ENCODE measurements around the gene TMEM94. TPM values are rescaled to one million over a fixed set of nuclear protein-coding genes. Genes with fewer than 3 reads are reported as not detected.

TMEM94 gene
- 43.5 and 55.6 TPM in 2 replicates for total RNA-seq (2014; rRNA removed; shearing (Covaris generic))

DNA sequence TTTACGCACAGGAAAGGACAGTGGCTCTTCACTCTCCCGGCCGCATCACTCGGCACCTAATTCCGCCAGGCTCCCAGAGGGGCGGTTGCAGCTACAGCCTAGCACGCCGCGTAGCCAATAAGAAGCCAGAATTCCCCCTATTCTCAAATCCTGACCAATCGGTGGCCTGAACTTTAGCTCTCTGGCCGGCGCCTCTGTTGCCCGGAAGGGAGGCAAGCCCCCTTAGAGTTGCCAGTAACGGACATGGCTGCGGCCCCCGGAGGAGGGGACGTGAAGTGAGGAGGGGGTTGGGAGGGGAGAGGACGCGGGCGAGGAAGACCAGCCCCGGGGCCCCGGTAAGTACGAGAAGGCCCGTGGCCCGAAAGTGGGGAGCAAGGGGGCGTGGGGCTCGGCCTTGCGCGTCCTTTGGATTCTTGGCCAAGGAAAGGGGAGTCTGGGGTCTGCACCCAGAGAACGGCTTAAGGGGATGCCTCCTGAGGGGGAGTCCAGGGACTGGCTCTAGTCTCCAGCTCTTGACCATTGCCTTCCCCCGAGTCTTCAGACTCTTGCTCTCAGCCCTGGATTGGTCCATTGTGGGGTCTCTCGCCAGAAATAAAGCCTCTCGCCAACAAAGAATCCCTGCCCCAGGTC is at the start of gene TMEM94:
TMEM94 (plus strand) TSS at position 219 of the 630 bp plus-strand sequence. CDS start 15,271 bp downstream, outside the sequence.
- Histone ChIP-seq H3K9me3 (replicated peaks) (no peaks in the 10 kb centered on the region), H3K4me3 (peak within 1 kb of the TSS; percentile 86), H3K36me3 (no peaks in the 10 kb centered on the region), H3K27ac (peak within 1 kb of the TSS; percentile 79), H3K27me3 (no peaks in the 10 kb centered on the region), H3K4me1 (no peaks in the 10 kb centered on the region)
- peak; percentile 99 to 100 for DNase-seq

DNA sequence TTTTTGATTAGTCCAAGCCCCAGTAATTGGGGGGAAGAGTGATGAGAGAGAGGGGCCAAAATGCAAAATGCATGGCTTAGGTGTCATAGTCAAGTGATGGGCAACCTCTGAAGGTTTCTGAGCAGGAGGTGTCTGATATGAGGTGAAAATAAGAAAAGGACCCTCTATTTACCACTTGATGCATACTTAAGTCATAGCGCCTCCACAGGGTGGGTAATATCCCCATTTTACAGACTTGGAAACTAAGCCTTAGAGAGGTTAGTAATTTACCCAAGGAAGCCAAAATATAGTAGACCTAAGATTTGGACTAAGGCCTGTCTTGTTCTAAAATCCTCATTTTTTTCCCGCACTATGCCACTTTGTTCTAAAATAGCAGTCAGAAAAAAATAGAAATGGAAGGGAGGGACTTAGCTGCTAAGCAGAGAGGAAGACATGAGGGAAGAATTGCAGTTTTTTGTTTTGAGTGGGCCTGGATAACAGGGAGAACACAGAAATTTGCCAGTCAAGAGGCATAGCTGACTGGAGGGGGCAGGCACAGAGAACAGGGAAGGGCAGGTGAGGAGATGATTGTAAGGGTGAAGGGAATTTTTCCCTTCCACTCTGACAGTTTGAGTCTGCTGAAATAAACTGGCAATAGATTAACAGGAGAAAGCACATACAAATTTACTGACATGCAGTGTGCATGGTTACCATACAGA is 48.6 kb upstream of the TMEM94 start:
- no peak for DNase-seq
- H3K4me3 ChIP-seq = no peak overlapping the region

GRCh38 chr17:75410141-75410540 is 46.3 kb upstream of the TMEM94 start:
- DNase-seq = no peak
- no peaks in the 10 kb centered on the region for H3K9me3 ChIP-seq (replicated peaks)
- H3K4me3 ChIP-seq = no peak overlapping the region
- H3K27me3 ChIP-seq = no peaks in the 10 kb centered on the region
- no peaks in the 10 kb centered on the region for H3K4me1 ChIP-seq
- no peak overlapping the region for H3K27ac ChIP-seq
- H3K36me3 ChIP-seq = no peaks in the 10 kb centered on the region

More for the DNA sequence above, 48.6 kb upstream of the TMEM94 start:
- Histone ChIP-seq H3K36me3 (no peaks in the 10 kb centered on the region), H3K4me1 (peaks cover 10% of the 10 kb centered on the region; the same call in 1 of the 2 replicates), H3K9me3 (replicated peaks) (no peaks in the 10 kb centered on the region), H3K27me3 (no peaks in the 10 kb centered on the region), H3K27ac (no peak overlapping the region)

- Histone ChIP-seq H3K4me3 (no peak overlapping the region), H3K27ac (no peak overlapping the region), H3K36me3 (no peaks in the 10 kb centered on the region), H3K27me3 (no peaks in the 10 kb centered on the region), H3K9me3 (replicated peaks) (no peaks in the 10 kb centered on the region), H3K4me1 (no peaks in the 10 kb centered on the region)
- DNase-seq = no peak
Measured at GRCh38 chr17:75411328-75412067, 44.9 kb upstream of the TMEM94 start.

DNA sequence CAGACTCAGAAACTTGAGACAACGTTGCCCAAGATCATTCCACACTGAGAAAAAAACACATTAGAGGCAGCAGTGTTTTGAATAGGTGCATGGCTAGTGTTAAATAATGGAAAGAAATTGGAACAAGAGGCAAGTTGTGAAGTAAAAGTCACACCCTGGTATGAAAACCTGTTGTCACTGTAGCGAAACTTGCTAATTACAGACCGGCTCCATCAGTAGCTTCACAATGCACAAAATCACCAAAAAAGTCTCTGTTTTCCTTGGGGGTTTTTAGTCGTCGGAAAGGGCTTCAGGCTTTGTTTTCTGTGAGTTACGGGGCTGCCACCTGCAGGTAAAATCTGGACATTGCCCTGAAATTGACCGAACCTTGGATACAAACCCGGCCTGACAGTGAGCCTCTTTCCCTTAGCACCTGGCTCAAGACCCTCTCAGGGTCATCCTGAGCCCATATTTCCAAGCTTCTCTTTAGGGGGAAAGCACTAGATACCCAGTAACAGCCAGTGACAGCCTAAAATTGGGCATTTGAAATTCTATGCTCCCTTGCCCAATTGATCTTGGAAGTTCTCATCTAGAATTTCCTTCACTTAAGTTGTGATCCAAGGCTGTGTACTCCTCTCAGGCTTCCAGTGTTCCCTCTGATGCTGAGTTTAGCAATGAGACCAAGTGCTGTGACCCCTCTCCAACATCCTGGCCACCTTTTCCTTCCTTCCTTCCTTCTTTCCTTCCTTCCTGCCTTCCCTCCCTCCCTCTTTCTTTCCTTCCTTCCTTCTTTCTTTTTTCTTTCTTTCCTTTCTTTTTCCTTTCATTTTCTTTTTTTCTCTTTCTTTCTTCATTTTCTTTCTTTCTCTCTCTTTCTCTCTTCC is 43.7 kb upstream of the TMEM94 start:
- Histone ChIP-seq H3K27ac (no peak overlapping the region), H3K27me3 (no peaks in the 10 kb centered on the region), H3K9me3 (replicated peaks) (no peaks in the 10 kb centered on the region), H3K36me3 (no peaks in the 10 kb centered on the region), H3K4me1 (no peaks in the 10 kb centered on the region), H3K4me3 (no peak overlapping the region)
- DNase-seq = peak; percentile 71 to 91

DNA sequence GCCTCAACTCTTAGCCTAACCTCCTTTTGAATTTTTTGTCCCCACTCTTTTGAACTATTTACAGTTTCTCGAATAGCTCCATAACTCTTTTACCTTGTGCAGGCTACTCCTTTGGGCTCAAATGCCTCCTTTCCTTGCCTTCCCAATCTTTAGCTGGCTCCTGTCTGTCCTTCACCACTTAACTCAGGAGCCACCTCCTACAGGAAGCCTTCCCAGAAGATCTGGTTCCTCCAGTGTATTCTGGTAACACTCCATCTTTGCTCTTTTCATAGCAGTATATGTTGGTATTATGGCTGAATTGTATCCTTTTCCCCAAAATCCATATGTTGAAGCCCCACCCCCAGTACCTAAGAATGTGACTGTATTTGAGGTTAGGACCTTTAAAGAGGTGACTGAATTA is 41.9 kb upstream of the TMEM94 start:
- Histone ChIP-seq H3K36me3 (no peaks in the 10 kb centered on the region), H3K27me3 (no peaks in the 10 kb centered on the region), H3K4me1 (no peaks in the 10 kb centered on the region), H3K9me3 (replicated peaks) (no peaks in the 10 kb centered on the region), H3K4me3 (no peak overlapping the region), H3K27ac (no peak overlapping the region)
- DNase-seq = no peak

DNA sequence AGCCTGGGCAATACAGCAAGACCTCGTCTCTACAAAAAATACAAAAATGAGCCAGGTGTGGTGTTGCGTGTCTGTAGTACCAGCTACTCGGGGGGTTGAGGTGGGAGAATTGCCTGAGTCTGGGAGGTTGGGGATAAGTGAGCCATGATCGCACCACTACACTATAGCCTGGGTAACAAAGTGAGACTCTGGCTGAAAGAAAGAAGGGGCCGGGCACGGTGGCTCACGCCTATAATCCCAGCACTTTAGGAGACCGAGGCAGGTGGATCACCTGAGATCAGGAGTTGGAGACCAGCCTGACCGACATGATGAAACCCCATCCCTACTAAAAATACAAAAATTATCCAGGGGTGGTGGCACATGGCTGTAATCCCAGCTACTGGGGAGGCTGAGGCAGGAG is 40.4 kb upstream of the TMEM94 start:
- no peaks in the 10 kb centered on the region for H3K9me3 ChIP-seq (replicated peaks)
- H3K4me1 ChIP-seq = no peaks in the 10 kb centered on the region
- H3K27ac ChIP-seq = no peak overlapping the region
- H3K4me3 ChIP-seq = no peak overlapping the region
- H3K27me3 ChIP-seq = peaks cover 5% of the 10 kb centered on the region; the same call in 1 of the 2 replicates
- H3K36me3 ChIP-seq = no peaks in the 10 kb centered on the region
- no peak for DNase-seq

- Histone ChIP-seq H3K9me3 (replicated peaks) (no peaks in the 10 kb centered on the region), H3K36me3 (no peaks in the 10 kb centered on the region), H3K27me3 (peaks cover 5% of the 10 kb centered on the region; the same call in 1 of the 2 replicates), H3K4me1 (no peaks in the 10 kb centered on the region), H3K27ac (no peak overlapping the region), H3K4me3 (no peak overlapping the region)
- DNase-seq = no peak
Measured at GRCh38 chr17:75417054-75417580, 39.3 kb upstream of the TMEM94 start.

- Histone ChIP-seq H3K4me1 (no peaks in the 10 kb centered on the region), H3K36me3 (no peaks in the 10 kb centered on the region), H3K27me3 (peaks cover 5% of the 10 kb centered on the region; the same call in 1 of the 2 replicates), H3K4me3 (no peak overlapping the region), H3K27ac (no peak overlapping the region), H3K9me3 (replicated peaks) (no peaks in the 10 kb centered on the region)
- no peak for DNase-seq
Measured at GRCh38 chr17:75418531-75418930, 37.9 kb upstream of the TMEM94 start.

GRCh38 chr17:75428543-75429469 is 27.6 kb upstream of the TMEM94 start:
- H3K27me3 ChIP-seq = no peaks in the 10 kb centered on the region
- peaks cover 29% of the 10 kb centered on the region for H3K4me1 ChIP-seq
- no peaks in the 10 kb centered on the region for H3K9me3 ChIP-seq (replicated peaks)
- H3K4me3 ChIP-seq = no peak overlapping the region
- no peaks in the 10 kb centered on the region for H3K36me3 ChIP-seq
- no peak for DNase-seq
- H3K27ac ChIP-seq = no peak overlapping the region

DNA sequence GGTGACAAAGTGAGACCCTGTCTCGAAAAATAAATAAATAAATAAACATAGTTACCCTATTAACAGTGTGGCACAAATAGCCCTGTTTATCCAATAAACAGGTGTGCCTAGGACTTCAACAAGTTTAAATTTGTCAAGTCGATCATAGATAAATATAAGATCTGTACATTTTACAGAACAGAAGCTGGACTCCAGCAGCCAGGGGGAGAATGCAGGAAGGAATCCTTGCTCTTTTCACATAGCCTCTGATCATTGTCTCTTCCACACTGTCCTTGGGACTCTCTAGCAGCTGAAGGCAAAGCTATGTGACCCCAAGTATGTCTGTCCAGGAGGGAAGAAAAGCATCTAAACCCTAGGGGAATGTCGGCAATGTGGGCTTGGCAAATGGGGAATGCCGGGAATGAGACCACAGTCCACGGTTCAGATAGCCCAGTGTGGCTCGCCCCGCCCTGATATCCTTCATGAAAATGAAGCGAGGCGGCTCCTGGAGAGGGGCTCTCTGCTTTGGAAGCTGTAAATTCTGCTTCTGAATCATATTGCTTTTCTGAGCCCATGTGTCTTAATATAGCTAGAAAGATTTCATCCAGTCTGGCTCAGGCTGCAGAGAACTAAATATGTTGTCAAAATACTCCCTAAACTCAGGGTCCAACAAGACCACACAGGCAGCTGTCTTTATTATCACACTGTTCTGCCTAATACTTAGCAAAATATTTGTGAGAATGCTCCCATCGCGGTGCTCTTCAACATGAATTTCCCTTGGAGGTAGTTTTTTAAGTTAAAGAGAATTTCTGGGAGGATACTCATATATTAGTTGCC is 26.1 kb upstream of the TMEM94 start:
- Histone ChIP-seq H3K36me3 (no peaks in the 10 kb centered on the region), H3K27me3 (no peaks in the 10 kb centered on the region), H3K9me3 (replicated peaks) (no peaks in the 10 kb centered on the region), H3K27ac (peak overlapping the region; percentile 78), H3K4me3 (peak overlapping the region; percentile 19), H3K4me1 (peaks cover 29% of the 10 kb centered on the region)
- DNase-seq = peak; percentile 95

GRCh38 chr17:75433218-75433783 is 23.1 kb upstream of the TMEM94 start:
- H3K4me1 ChIP-seq = peaks cover 26% of the 10 kb centered on the region
- no peak overlapping the region for H3K27ac ChIP-seq
- peak in 1 of 2 experiments; percentile 40 for DNase-seq

More at GRCh38 chr17:75433218-75433783, 23.1 kb upstream of the TMEM94 start:
- Histone ChIP-seq H3K27me3 (no peaks in the 10 kb centered on the region), H3K36me3 (no peaks in the 10 kb centered on the region), H3K9me3 (replicated peaks) (no peaks in the 10 kb centered on the region), H3K4me3 (no peak overlapping the region)
